ENCODE measurements around the gene RNASEH2A. TPM values are rescaled to one million over a fixed set of nuclear protein-coding genes. Genes with fewer than 3 reads are reported as not detected.

The RNASEH2A gene
- total and polyA plus RNA-seq, 2 of the 13 experiments (the other 11 are each of a cell fraction or from before 2014, with no cell fraction given), result 25.1 to 35.8 TPM

GRCh38 chr19:12764698-12765097 is 41.7 kb upstream of the RNASEH2A start (continued):
- TF ChIP-seq ZNF281 (CRISPR knock-in tag; IDR thresholded peaks at IDR 0.05; ENCODE audit: borderline replicate concordance) (no peak), ISL2 (CRISPR knock-in tag; IDR thresholded peaks at IDR 0.05) (no peak)

GRCh38 chr19:12766051-12766521 is 40.3 kb upstream of the RNASEH2A start:
- intact Hi-C loops (cut with micrococcal nuclease; ENCODE audit: unreplicated experiment), result loop anchor here (2.0 kb wide), 1 partner anchor 83 kb away; no protein-coding TSS in a partner anchor
- no peak for TF ChIP-seq RFX5 (IDR thresholded peaks at IDR 0.05; ENCODE audit: low read depth, low read length)
- no peak for TF ChIP-seq ZNF354B (CRISPR knock-in tag; IDR thresholded peaks at IDR 0.05)
- TF ChIP-seq MED13 (CRISPR knock-in tag; IDR thresholded peaks at IDR 0.05), result no peak
- 0 out of 2 replicates have a peak, but pooled peaks have one; percentile 44 for TF ChIP-seq ZNF501 (CRISPR knock-in tag; IDR thresholded peaks at IDR 0.05)
- TF ChIP-seq KLF13 (CRISPR knock-in tag; IDR thresholded peaks at IDR 0.05), result no peak; the same call in 1 of the 2 replicates
- peak; percentile 63; the same call in 1 of the 2 replicates for TF ChIP-seq GABPB1 (CRISPR knock-in tag; IDR thresholded peaks at IDR 0.05)
- TF ChIP-seq DMAP1 (CRISPR knock-in tag; IDR thresholded peaks at IDR 0.05), result 0 out of 2 replicates have a peak, but pooled peaks have one; percentile 34
- TF ChIP-seq IRX3 (CRISPR knock-in tag; IDR thresholded peaks at IDR 0.05; ENCODE audit: borderline replicate concordance, low read depth), result no peak
- no peak for TF ChIP-seq ZNF362 (CRISPR knock-in tag; IDR thresholded peaks at IDR 0.05; ENCODE audit: borderline replicate concordance)
- TF ChIP-seq ZNF577 (CRISPR knock-in tag; IDR thresholded peaks at IDR 0.05; ENCODE audit: borderline replicate concordance, low read depth), result no peak
- TF ChIP-seq ATF4 (CRISPR knock-in tag; IDR thresholded peaks at IDR 0.05), result no peak
- 0 out of 2 replicates have a peak, but pooled peaks have one; percentile 62 for TF ChIP-seq ZNF33B (CRISPR knock-in tag; IDR thresholded peaks at IDR 0.05)
- TF ChIP-seq ZNF775 (CRISPR knock-in tag; IDR thresholded peaks at IDR 0.05; ENCODE audit: borderline replicate concordance), result no peak
- no peak for TF ChIP-seq ZBTB43 (CRISPR knock-in tag; conservative IDR thresholded peaks at IDR 0.05)

More at GRCh38 chr19:12766051-12766521, 40.3 kb upstream of the RNASEH2A start:
- H3K4me1 ChIP-seq (ENCODE audit: insufficient read depth, low read length), result 0 out of 2 replicates have a peak, but pooled peaks cover 4% of the 10 kb centered on the region
- DNase-seq (ENCODE audit: low spot score) (peak; percentile 76), FAIRE-seq (peak; percentile 43), ATAC-seq (peak; percentile 95)
- POLR2A ChIA-PET, result interaction anchor here (0.8 to 2.4 kb wide), 14 partner anchors 8 to 125 kb away, joined by 3 to 31 read pairs (median 4); partner anchors contain the start of genes GCDH, GET3, HOOK2 and JUNB
- H3K27ac ChIP-seq (ENCODE audit: extremely low read length, insufficient read depth, low read length), result peak overlapping the region; percentile 50
- no peaks in the 10 kb centered on the region for H3K79me2 ChIP-seq (ENCODE audit: insufficient read depth, low read length)
- in situ Hi-C loops (cut with HindIII; ENCODE audit: extremely low pct_ligation_motif_present, low pct_unique_long_range_greater_than_20kb), result loop anchor here (5.0 kb wide), 1 partner anchor 36 kb away; the partner anchor contains the start of genes PRDX2 and THSD8
- peak overlapping the region; percentile 53 for H3K9ac ChIP-seq (ENCODE audit: insufficient read depth, low read depth, low read length)
- H3K27me3 ChIP-seq (ENCODE audit: control insufficient read depth in 1 of 2, insufficient read depth in 2 of 2, low read length in 2 of 2), result no peaks in the 10 kb centered on the region
- H3K4me2 ChIP-seq (ENCODE audit: low read depth, low read length), result peak overlapping the region; percentile 87
- H2AFZ ChIP-seq (ENCODE audit: low read length), result no peak overlapping the region
- WGBS (ENCODE audit: low lambda C conversion rate), result 5% methylated on average over 9 of the region's 30 CpGs
- 0 out of 5 replicates have a peak, but pooled peaks cover 0 to 1% of the 10 kb centered on the region in 2 experiments for H3K36me3 ChIP-seq (replicated peaks in 1 of 2; ENCODE audit: control insufficient read depth in 1 of 2, insufficient read depth in 2 of 2, low read length in 2 of 2)
- H4K20me1 ChIP-seq (ENCODE audit: insufficient read depth, low read length), result no peaks in the 10 kb centered on the region
- no TSS peak for BruUV-seq (replicated peaks)
- no peaks in the 10 kb centered on the region for H3K9me3 ChIP-seq (ENCODE audit: low read length)
- CTCF ChIA-PET (ENCODE audit: low intra/inter-chr PET ratio, low total read pairs), result interaction anchor here (0.7 to 2.0 kb wide), 6 partner anchors 9 to 81 kb away, joined by 3 to 34 read pairs (median 4); partner anchors contain the start of genes HOOK2, PRDX2 and THSD8
- peak overlapping the region; percentile 60 to 87 (median 79) for H3K4me3 ChIP-seq (replicated peaks in 1 of 3; ENCODE audit: insufficient read depth in 1 of 3, low read depth in 2 of 3, low read length in 3 of 3)
